Keratinocyte (primary cell): Measurements from ENCODE around the gene PHF3. TPM values are rescaled to one million over a fixed set of nuclear protein-coding genes. Genes with fewer than 3 reads are reported as not detected.

Source experiments
- DNase-seq: peaks from one replicate; pipeline ENCODE4 v3.0.0-alpha.2; 2011; ENCODE audit warnings: low read depth, missing footprints, low spot score
- FAIRE-seq: peaks from 2 replicates; lab custom pipeline; 2011; peaks lifted over from hg19 to GRCh38; lab: Jason Lieb, UNC
- H2AFZ ChIP-seq: 2 replicates; pipeline ENCODE4 v1.6.0; 2012; ENCODE audit warnings: low read length, control low read depth, inconsistent platforms; ENCODE audit not compliant: control insufficient read depth
- H3K27ac ChIP-seq: 2 replicates; pipeline ENCODE4 v1.5.1; 2011; ENCODE audit warnings: low read length; ENCODE audit not compliant: control insufficient read depth, insufficient read depth
- H3K27me3 ChIP-seq: 3 replicates; pipeline ENCODE4 v1.6.0; 2011; ENCODE audit warnings: low read length; ENCODE audit not compliant: control insufficient read depth, insufficient read depth; ENCODE audit errors: extremely low read depth
- H3K36me3 ChIP-seq, 2 experiments: 2 replicates in 1 of 2; 3 replicates in 1 of 2; pipeline ENCODE4 v1.5.1; 2011; ENCODE audit warnings: low read length in 2 of 2, mild to moderate bottlenecking in 1 of 2; ENCODE audit not compliant: control insufficient read depth in 2 of 2, insufficient read depth in 2 of 2; ENCODE audit errors: extremely low read depth in 1 of 2
- H3K4me1 ChIP-seq: 3 replicates; pipeline ENCODE4 v1.5.1; 2011; ENCODE audit warnings: low read length; ENCODE audit not compliant: control insufficient read depth, insufficient read depth; ENCODE audit errors: extremely low read depth
- H3K4me2 ChIP-seq: 3 replicates; pipeline ENCODE4 v1.6.0; 2011; ENCODE audit warnings: low read depth, low read length; ENCODE audit not compliant: control insufficient read depth, insufficient read depth; ENCODE audit errors: extremely low read depth
- H3K4me3 ChIP-seq, 3 experiments: fragments of 200-600 bp in 1 of 3; sonication (generic) in 1 of 3; 2 replicates in 2 of 3; 3 replicates in 1 of 3; pipeline ENCODE4 v1.5.1; 2011 to 2016; ENCODE audit warnings: low read length in 3 of 3, mild to moderate bottlenecking in 3 of 3, control low read depth in 2 of 3, inconsistent platforms in 1 of 3, low read depth in 1 of 3, mixed read lengths in 1 of 3, mixed run types in 1 of 3, moderate library complexity in 1 of 3; ENCODE audit not compliant: control insufficient read depth in 2 of 3, insufficient read depth in 2 of 3; ENCODE audit errors: extremely low read depth in 1 of 3
- H3K79me2 ChIP-seq: 2 replicates; pipeline ENCODE4 v1.6.0; 2012; ENCODE audit warnings: low read length; ENCODE audit not compliant: control insufficient read depth, insufficient read depth
- H3K9ac ChIP-seq: 3 replicates; pipeline ENCODE4 v1.6.0; 2011; ENCODE audit warnings: low read length; ENCODE audit not compliant: control insufficient read depth, insufficient read depth; ENCODE audit errors: extremely low read depth
- H3K9me1 ChIP-seq: 3 replicates; pipeline ENCODE4 v1.6.0; 2011; ENCODE audit warnings: low read length; ENCODE audit not compliant: control insufficient read depth, insufficient read depth; ENCODE audit errors: extremely low read depth
- H3K9me3 ChIP-seq: 2 replicates; pipeline ENCODE4 v1.5.1; 2012; ENCODE audit warnings: low read depth, low read length; ENCODE audit not compliant: control insufficient read depth
- H4K20me1 ChIP-seq: 3 replicates; pipeline ENCODE4 v1.6.0; 2011; ENCODE audit warnings: low read length; ENCODE audit not compliant: control insufficient read depth, insufficient read depth; ENCODE audit errors: extremely low read depth
- CTCF ChIP-seq, 3 experiments: IDR thresholded peaks in 1 of 3; conservative IDR thresholded peaks in 1 of 3; optimal IDR thresholded peaks in 1 of 3; 2 replicates in 2 of 3; 3 replicates in 1 of 3; pipeline versions ENCODE3 to v1.5.1; 2011; ENCODE audit warnings: low read length in 3 of 3, mild to moderate bottlenecking in 3 of 3, moderate library complexity in 2 of 3, control low read depth in 1 of 3, inconsistent platforms in 1 of 3; ENCODE audit not compliant: insufficient read depth in 2 of 3; ENCODE audit errors: extremely low read depth in 1 of 3
- EZH2 ChIP-seq: IDR thresholded peaks from one replicate; pipeline ENCODE4 v1.6.1; 2012; ENCODE audit warnings: inconsistent platforms, mild to moderate bottlenecking, low read length, moderate library complexity
- dilution Hi-C: fragments of 300-500 bp; cut with MboI; formaldehyde crosslinking; loops from one replicate; pipeline ENCODE4 v1.7.0; 2020; ENCODE audit warnings: low sequenced_read_pairs; ENCODE audit not compliant: extremely low pct_ligation_motif_present
- polyA plus RNA-seq, 5 experiments: library from polyadenylated mRNA; depleted of rRNA in 3 of 5; stranded (reverse) in 3 of 5; stranded (forward) in 1 of 5; unstranded in 1 of 5; fragments of >200 nt; gene quantifications; 1 replicate in 1 of 5; 2 replicates in 3 of 5; 3 replicates in 1 of 5; pipeline versions ENCODE4 v1.2.1 to v1.2.3, GENCODE V29; 2011 to 2012; ENCODE audit warnings: missing spikeins in 2 of 5, low read depth in 1 of 5, low replicate concordance in 1 of 5

The PHF3 gene
- polyA plus RNA-seq, 1 donor (not counting 4 experiments of a cell fraction or from before 2014, with no cell fraction given) = 13.7 TPM

GRCh38 chr6:63731930-63732329, 96.3 kb downstream of the PHF3 start:
- Histone ChIP-seq H3K4me2 (no peak overlapping the region), H3K27me3 (no peaks in the 10 kb centered on the region), H3K27ac (no peak overlapping the region), H3K79me2 (no peaks in the 10 kb centered on the region), H3K9me1 (no peaks in the 10 kb centered on the region), H3K9me3 (no peaks in the 10 kb centered on the region), H3K4me1 (peaks cover 4% of the 10 kb centered on the region), H3K9ac (no peak overlapping the region), H3K4me3 (no peak overlapping the region), H4K20me1 (no peaks in the 10 kb centered on the region), H3K36me3 (no peaks in the 10 kb centered on the region), H2AFZ (no peak overlapping the region)
- TF ChIP-seq EZH2 (no peak), CTCF (optimal IDR thresholded peaks at IDR 0.05 in 1 of 3, IDR thresholded peaks at IDR 0.05 in 1 of 3, conservative IDR thresholded peaks at IDR 0.05 in 1 of 3; ENCODE audit: extremely low read depth in 1 of 3, insufficient read depth in 2 of 3, low read length in 3 of 3) (no peak)
- DNase-seq (no peak), FAIRE-seq (no peak)
- dilution Hi-C loops = no loop called here

- FAIRE-seq = no peak
- Histone ChIP-seq H3K27ac (no peak overlapping the region), H3K9me3 (no peaks in the 10 kb centered on the region), H4K20me1 (no peaks in the 10 kb centered on the region), H3K36me3 (no peaks in the 10 kb centered on the region), H3K9me1 (no peaks in the 10 kb centered on the region), H2AFZ (no peak overlapping the region), H3K4me2 (no peak overlapping the region), H3K27me3 (no peaks in the 10 kb centered on the region), H3K4me3 (no peak overlapping the region), H3K9ac (no peak overlapping the region), H3K4me1 (peaks cover 4% of the 10 kb centered on the region), H3K79me2 (no peaks in the 10 kb centered on the region)
- no peak for DNase-seq
- TF ChIP-seq CTCF (optimal IDR thresholded peaks at IDR 0.05 in 1 of 3, IDR thresholded peaks at IDR 0.05 in 1 of 3, conservative IDR thresholded peaks at IDR 0.05 in 1 of 3; ENCODE audit: extremely low read depth in 1 of 3, insufficient read depth in 2 of 3, low read length in 3 of 3) (no peak), EZH2 (no peak)
- dilution Hi-C loops = no loop called here
Observed at GRCh38 chr6:63732336-63732735, 96.7 kb downstream of the PHF3 start.
